Adrenal gland (tissue), 12 donors: ENCODE measurements around the gene MPC1. TPM values are rescaled to one million over a fixed set of nuclear protein-coding genes. Genes with fewer than 3 reads are reported as not detected.
"Not testable (repeated sequence)": the region's sequence is repeated elsewhere in the genome, so short reads cannot be mapped to it uniquely, and the experiment has no call there.

ENCODE experiments used
- DNase-seq, 7 donors: peaks; one replicate each; pipeline ENCODE4 v3.0.0-alpha.2; 2019 to 2020
- H3K27ac ChIP-seq, 5 donors: fragments of 200-600 bp; sonication (generic) in 4 of 5; 1 replicate in 3 of 5; 2 replicates in 2 of 5; pipeline versions ENCODE4 v1.5.1 to v1.8.0; 2016 to 2020; ENCODE audit warnings: mild to moderate bottlenecking in 1 of 5
- H3K27me3 ChIP-seq: fragments of 200-600 bp; 2 replicates; pipeline ENCODE4 v1.8.0; 2021
- H3K36me3 ChIP-seq, 2 donors: fragments of 200-600 bp; replicated peaks in 1 of 2; 1 replicate in 1 of 2; 2 replicates in 1 of 2; pipeline versions ENCODE4 v1.5.1 to v1.8.0; 2018 to 2022
- H3K4me1 ChIP-seq, 2 donors: fragments of 200-600 bp; replicated peaks in 1 of 2; 1 replicate in 1 of 2; 2 replicates in 1 of 2; pipeline versions ENCODE4 v1.5.1 to v1.8.0; 2018 to 2021
- H3K4me3 ChIP-seq, 4 donors: fragments of 200-600 bp; sonication (generic) in 3 of 4; one replicate each; pipeline ENCODE4 v1.5.1; 2016 to 2018
- H3K9me3 ChIP-seq, 3 donors: fragments of 200-600 bp; sonication (generic) in 1 of 3; replicated peaks in 1 of 3; 1 replicate in 2 of 3; 2 replicates in 1 of 3; pipeline versions ENCODE4 v1.5.1 to v1.8.0; 2016 to 2021
- CTCF ChIP-seq, 6 experiments: fragments of 450-650 bp in 4 of 6; fragments of 200-600 bp in 2 of 6; sonication (generic) in 1 of 6; IDR thresholded peaks; 1 replicate in 5 of 6; 2 replicates in 1 of 6; pipeline versions ENCODE4 v1.5.1 to v1.8.0; 2016 to 2021; ENCODE audit warnings: antibody characterized with exemption in 6 of 6, mild to moderate bottlenecking in 2 of 6, moderate library complexity in 1 of 6
- POLR2A ChIP-seq, 2 donors: fragments of 450-650 bp; IDR thresholded peaks; one replicate each; pipeline ENCODE4 v1.6.1; 2017; ENCODE audit warnings: antibody characterized with exemption in 2 of 2, mild to moderate bottlenecking in 2 of 2, moderate library complexity in 1 of 2
- WGBS, 4 donors: extraction: QIAGEN DNeasy Blood & Tissue Kit in 2 of 4; methylation state at CpG; one replicate each; pipeline versions ENCODE4 v1.1.5 to v1.1.7; 2013 to 2017; 5-methylcytosine and 5-hydroxymethylcytosine counted together
- intact Hi-C, 2 donors: fragments of 100-400 bp; cut with DNase I; formaldehyde crosslinking; loops; one replicate each; pipeline versions ENCODE4 v1.14.1 to v1.15.0; 2022 to 2023
- polyA plus RNA-seq, 3 donors: library from polyadenylated mRNA; stranded (reverse); fragments of 200-250 nt in 2 of 3; fragments of 350-450 nt in 1 of 3; fragmentation: Illumina TruSeq in 1 of 3; extraction: RNeasy Lipid Tissue Mini Kit (QIAGEN cat#74804) in 1 of 3; gene quantifications; one replicate each; pipeline ENCODE4 v1.2.3, GENCODE V29; 2013 to 2014
- total RNA-seq, 9 donors: library from RNA; depleted of rRNA in 4 of 9; stranded (reverse); fragments of >200 nt in 4 of 9; fragments of 120-200 nt in 1 of 9; fragmentation: NEBNext Ultra II Directional in 1 of 9; extraction: Animal tissue kit (Norgen Biotek cat#: 25700) in 1 of 9; gene quantifications; one replicate each; pipeline versions ENCODE4 v1.1.0 to v1.2.4, GENCODE V29; 2013 to 2023
- donor health status: healthy with polysubstance abuse.
- donor health status: Bipolar disorder and iron deficiency.
- donor health status: DM: yes; HTN: yes; CAD: no.
- donor health status: DM: no; HTN: no; CAD: no.
- donor health status: DM: no; HTN: no; CAD: no.
- donor health status: DM: yes; HTN: yes; CAD: no.

The MPC1 gene
- total and polyA plus RNA-seq, 12 donors = 22.8 to 76.9 (median 46.0) TPM

GRCh38 chr6:166389119-166389518 lies 6.4 kb upstream of the MPC1 start:
- H3K27ac ChIP-seq = no peak overlapping the region
- TF ChIP-seq POLR2A (IDR thresholded peaks at IDR 0.05) (no peak), CTCF (IDR thresholded peaks at IDR 0.05) (no peak)
- H3K9me3 ChIP-seq = no peaks in the 10 kb centered on the region
- H3K4me3 ChIP-seq = no peak overlapping the region
- peaks cover 0 to 2% of the 10 kb centered on the region in 2 donors for H3K4me1 ChIP-seq
- WGBS, 4 donors = 15 to 30% (median 23%) methylated on average over 3 of the region's 3 CpGs
- no peak for DNase-seq
- no peaks in the 10 kb centered on the region for H3K36me3 ChIP-seq
- no peaks in the 10 kb centered on the region for H3K27me3 ChIP-seq
- intact Hi-C loops = loop anchor here in 1 of 2 donors (5.0 kb wide), 1 partner anchor 52 kb away; no protein-coding TSS in a partner anchor

GRCh38 chr6:166388290-166389004 lies 5.7 kb upstream of the MPC1 start:
- Histone ChIP-seq H3K27me3 (no peaks in the 10 kb centered on the region), H3K4me1 (peaks cover 0 to 6% of the 10 kb centered on the region in 2 donors), H3K36me3 (no peaks in the 10 kb centered on the region), H3K27ac (no peak overlapping the region), H3K4me3 (no peak overlapping the region), H3K9me3 (no peaks in the 10 kb centered on the region)
- no peak for DNase-seq
- 89 to 92% (median 90%) methylated on average over 13 of the region's 13 CpGs for WGBS, 4 donors
- intact Hi-C loops = loop anchor here in 1 of 2 donors (5.0 kb wide), 1 partner anchor 51 kb away; no protein-coding TSS in a partner anchor
- TF ChIP-seq CTCF (IDR thresholded peaks at IDR 0.05) (no peak), POLR2A (IDR thresholded peaks at IDR 0.05) (no peak)

GRCh38 chr6:166387642-166388289 lies 5.0 kb upstream of the MPC1 start:
- Histone ChIP-seq H3K9me3 (no peaks in the 10 kb centered on the region), H3K4me3 (no peak overlapping the region), H3K4me1 (peaks cover 0 to 6% of the 10 kb centered on the region in 2 donors), H3K36me3 (no peaks in the 10 kb centered on the region), H3K27ac (no peak overlapping the region), H3K27me3 (no peaks in the 10 kb centered on the region)
- intact Hi-C loops = loop anchor here in 1 of 2 donors (5.0 kb wide), 1 partner anchor 50 kb away; no protein-coding TSS in a partner anchor
- TF ChIP-seq POLR2A (IDR thresholded peaks at IDR 0.05) = no peak
- no peak for TF ChIP-seq CTCF (IDR thresholded peaks at IDR 0.05)
- 84 to 89% (median 89%) methylated on average over 5 of the region's 5 CpGs for WGBS, 4 donors
- no peak for DNase-seq

- H3K4me3 ChIP-seq, H3K27ac ChIP-seq, H3K36me3 ChIP-seq, DNase-seq, H3K4me1 ChIP-seq, H3K27me3 ChIP-seq, H3K9me3 ChIP-seq: not testable (repeated sequence)
- intact Hi-C loops = loop anchor here in 1 of 2 donors (5.0 kb wide), 1 partner anchor 50 kb away; no protein-coding TSS in a partner anchor
- 92 to 96% (median 94%) methylated on average over 9 of the region's 9 CpGs for WGBS, 4 donors
Measured at GRCh38 chr6:166387098-166387497, 4.4 kb upstream of the MPC1 start.
